Activated B cell treated with CpG ODN at 0.5 μM for 24 hours (primary cell): Measurements from ENCODE around the gene PTPRT. TPM values are rescaled to one million over a fixed set of nuclear protein-coding genes. Genes with fewer than 3 reads are reported as not detected.

Experiments
- ATAC-seq: fragments of 200-7000 bp; cut with Tn5 transposase; one replicate; pipeline ENCODE4 v1.10.0; 2021; ENCODE audit warnings: low read depth, mild to moderate bottlenecking, moderate library complexity
- CTCF ChIA-PET: fragments of 350-600 bp; sonication (Branson Sonifier 250); formaldehyde crosslinking; loops from one replicate; lab custom pipeline; 2021; ENCODE audit warnings: antibody characterized with exemption; lab: Charles Lee
- POLR2A ChIA-PET: fragments of 350-600 bp; sonication (Branson Sonifier 250); formaldehyde crosslinking; loops from one replicate; lab custom pipeline; 2021; ENCODE audit warnings: antibody characterized with exemption; lab: Charles Lee
- DNase-seq: peaks from one replicate; pipeline ENCODE4 v3.0.0; 2022
- H3K27ac Mint-ChIP-seq: one replicate; pipeline ENCODE4 v1.8.0; 2020; ENCODE audit warnings: mixed read lengths
- H3K27me3 Mint-ChIP-seq: one replicate; pipeline ENCODE4 v1.8.0; 2021; ENCODE audit warnings: mixed read lengths
- H3K36me3 Mint-ChIP-seq: one replicate; pipeline ENCODE4 v1.8.0; 2021; ENCODE audit warnings: low read depth, mixed read lengths
- H3K4me1 Mint-ChIP-seq: one replicate; pipeline ENCODE4 v1.8.0; 2021; ENCODE audit warnings: mixed read lengths
- H3K4me3 Mint-ChIP-seq: one replicate; pipeline ENCODE4 v1.8.0; 2020; ENCODE audit warnings: mild to moderate bottlenecking, mixed read lengths
- H3K9me3 Mint-ChIP-seq: one replicate; pipeline ENCODE4 v1.8.0; 2020; ENCODE audit warnings: mixed read lengths
- intact Hi-C: fragments of 100-400 bp; cut with micrococcal nuclease; formaldehyde crosslinking; loops from one replicate; pipeline ENCODE4 v1.15.1; 2024
- total RNA-seq: library from RNA; stranded (reverse); gene quantifications from 2 replicates; pipeline ENCODE4 v1.2.3, GENCODE V29; 2022
- TF ChIP-seq, protein P1 (sequence below): fragments of 200-600 bp; IDR thresholded peaks from one replicate; pipeline ENCODE4 v1.8.0; 2022; ENCODE audit warnings: antibody characterized with exemption, mild to moderate bottlenecking

PTPRT gene
- total RNA-seq, 1 donor from 2014 or later: not detected

GRCh38 chr20:42656130-42656529 lies 533.6 kb downstream of the PTPRT start:
- POLR2A ChIA-PET: no interaction called here
- Mint-ChIP-seq H3K4me1 (no peaks in the 10 kb centered on the region), H3K9me3 (no peaks in the 10 kb centered on the region), H3K27ac (no peak overlapping the region), H3K4me3 (no peak overlapping the region), H3K27me3 (no peaks in the 10 kb centered on the region), H3K36me3 (no peaks in the 10 kb centered on the region)
- TF ChIP-seq, protein P1, sequence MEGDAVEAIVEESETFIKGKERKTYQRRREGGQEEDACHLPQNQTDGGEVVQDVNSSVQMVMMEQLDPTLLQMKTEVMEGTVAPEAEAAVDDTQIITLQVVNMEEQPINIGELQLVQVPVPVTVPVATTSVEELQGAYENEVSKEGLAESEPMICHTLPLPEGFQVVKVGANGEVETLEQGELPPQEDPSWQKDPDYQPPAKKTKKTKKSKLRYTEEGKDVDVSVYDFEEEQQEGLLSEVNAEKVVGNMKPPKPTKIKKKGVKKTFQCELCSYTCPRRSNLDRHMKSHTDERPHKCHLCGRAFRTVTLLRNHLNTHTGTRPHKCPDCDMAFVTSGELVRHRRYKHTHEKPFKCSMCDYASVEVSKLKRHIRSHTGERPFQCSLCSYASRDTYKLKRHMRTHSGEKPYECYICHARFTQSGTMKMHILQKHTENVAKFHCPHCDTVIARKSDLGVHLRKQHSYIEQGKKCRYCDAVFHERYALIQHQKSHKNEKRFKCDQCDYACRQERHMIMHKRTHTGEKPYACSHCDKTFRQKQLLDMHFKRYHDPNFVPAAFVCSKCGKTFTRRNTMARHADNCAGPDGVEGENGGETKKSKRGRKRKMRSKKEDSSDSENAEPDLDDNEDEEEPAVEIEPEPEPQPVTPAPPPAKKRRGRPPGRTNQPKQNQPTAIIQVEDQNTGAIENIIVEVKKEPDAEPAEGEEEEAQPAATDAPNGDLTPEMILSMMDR: no peak
- no peak for DNase-seq
- intact Hi-C loops: no loop called here
- CTCF ChIA-PET: no interaction called here
- no peak for ATAC-seq

- Mint-ChIP-seq H3K4me1 (no peaks in the 10 kb centered on the region), H3K36me3 (no peaks in the 10 kb centered on the region), H3K4me3 (no peak overlapping the region), H3K27ac (no peak overlapping the region), H3K9me3 (no peaks in the 10 kb centered on the region), H3K27me3 (no peaks in the 10 kb centered on the region)
- ATAC-seq (no peak), DNase-seq (no peak)
- ChIA-PET POLR2A (no interaction called here), CTCF (no interaction called here)
- TF ChIP-seq, protein P1: no peak
- intact Hi-C loops: no loop called here
These were observed 537.4 kb downstream of the PTPRT start for GRCh38 chr20:42652266-42652665.

DNA sequence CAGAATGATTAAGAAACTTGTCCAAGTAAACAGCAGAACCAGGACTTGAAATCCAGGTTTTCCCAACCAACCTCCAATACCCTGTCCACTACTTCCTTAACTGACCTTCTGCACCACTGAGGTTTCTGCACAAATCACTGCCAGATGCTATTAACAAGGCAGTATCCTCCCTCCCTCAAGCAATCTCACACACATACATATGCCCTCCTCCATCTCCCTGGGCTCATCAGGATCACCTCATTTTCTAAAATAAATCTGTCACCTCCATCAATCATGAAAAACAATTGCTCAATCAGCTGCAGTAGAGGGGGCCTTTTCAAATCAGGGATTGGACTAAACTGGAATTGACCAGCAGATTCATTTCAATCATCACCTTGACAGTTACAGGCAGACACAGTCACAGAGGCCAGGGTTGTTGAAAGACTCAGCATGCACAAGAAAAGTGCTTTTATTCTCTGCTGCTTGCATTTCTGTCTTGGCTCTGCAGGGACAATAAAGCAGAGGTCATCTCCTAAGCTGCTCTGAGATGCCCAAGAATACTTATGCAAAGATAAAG lies 539.4 kb downstream of the PTPRT start:
- H3K9me3 Mint-ChIP-seq: no peaks in the 10 kb centered on the region
- intact Hi-C loops: no loop called here

DNA sequence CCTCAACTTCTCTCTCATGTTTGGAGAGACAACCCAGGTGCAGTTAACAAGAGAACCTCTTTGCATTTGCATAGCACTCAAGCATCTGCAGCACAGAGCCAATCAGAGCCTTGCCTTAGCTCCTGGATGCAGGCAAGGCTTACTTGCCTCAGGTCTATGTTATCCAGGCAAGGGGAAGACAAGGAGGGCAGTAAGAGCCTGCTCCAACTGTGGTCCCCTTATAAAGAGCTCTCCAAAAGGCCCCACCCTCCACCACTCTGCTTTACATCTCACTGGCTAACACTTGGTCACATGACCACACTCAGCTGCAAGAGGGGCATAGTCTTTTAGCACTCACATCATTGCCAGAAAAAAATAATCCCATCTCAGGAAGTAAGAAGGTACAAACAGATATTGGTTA lies 540.0 kb downstream of the PTPRT start:
- Mint-ChIP-seq H3K27ac (no peak overlapping the region), H3K27me3 (no peaks in the 10 kb centered on the region), H3K36me3 (no peaks in the 10 kb centered on the region), H3K4me1 (no peaks in the 10 kb centered on the region), H3K4me3 (no peak overlapping the region), H3K9me3 (no peaks in the 10 kb centered on the region)
- DNase-seq: no peak
- no peak for ATAC-seq
- TF ChIP-seq, protein P1: no peak
- POLR2A ChIA-PET: no interaction called here
- CTCF ChIA-PET: no interaction called here
- intact Hi-C loops: no loop called here

More for the DNA sequence above, 539.4 kb downstream of the PTPRT start:
- H3K36me3 Mint-ChIP-seq: no peaks in the 10 kb centered on the region
- CTCF ChIA-PET: no interaction called here
- POLR2A ChIA-PET: no interaction called here
- no peak overlapping the region for H3K27ac Mint-ChIP-seq
- H3K4me1 Mint-ChIP-seq: no peaks in the 10 kb centered on the region
- DNase-seq: no peak
- TF ChIP-seq, protein P1: no peak
- no peak for ATAC-seq
- no peaks in the 10 kb centered on the region for H3K27me3 Mint-ChIP-seq
- no peak overlapping the region for H3K4me3 Mint-ChIP-seq

DNA sequence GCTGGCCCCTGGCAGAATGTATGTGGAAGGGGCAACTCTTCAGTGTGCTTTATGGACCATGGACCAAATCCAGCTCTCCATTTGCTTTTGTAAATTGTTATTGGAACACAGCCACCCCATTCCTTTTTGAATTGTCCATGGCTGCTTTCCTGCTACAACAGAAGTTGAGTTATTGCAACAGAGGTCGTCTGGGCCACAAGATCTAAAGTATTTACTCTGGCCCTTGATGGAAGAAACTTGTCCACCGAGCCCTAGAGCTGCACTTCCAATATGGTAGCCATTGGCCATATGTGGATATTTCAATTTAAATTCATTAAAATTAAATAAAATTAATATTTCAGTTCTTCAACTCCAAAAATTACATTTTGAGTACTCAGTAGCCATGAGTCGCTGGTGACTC lies 543.5 kb downstream of the PTPRT start:
- POLR2A ChIA-PET: no interaction called here
- no peaks in the 10 kb centered on the region for H3K4me1 Mint-ChIP-seq
- no peak overlapping the region for H3K4me3 Mint-ChIP-seq

More for the DNA sequence above, 543.5 kb downstream of the PTPRT start:
- intact Hi-C loops: no loop called here
- Mint-ChIP-seq H3K27ac (no peak overlapping the region), H3K27me3 (no peaks in the 10 kb centered on the region), H3K36me3 (no peaks in the 10 kb centered on the region), H3K9me3 (peaks cover 3% of the 10 kb centered on the region)
- no peak for DNase-seq
- CTCF ChIA-PET: no interaction called here
- TF ChIP-seq, protein P1: no peak
- no peak for ATAC-seq
